ENCODE measurements around the gene CABLES1. TPM values are rescaled to one million over a fixed set of nuclear protein-coding genes. Genes with fewer than 3 reads are reported as not detected.

CABLES1 gene
- total and polyA plus RNA-seq, 2 donors from 2014 or later: 7.6 to 40.5 TPM

- DNase-seq: peak in 2 of 5 donors; percentile 32 to 88
- intact Hi-C loops (cut with DNase I): loop anchor here (10.0 kb wide), 1 partner anchor 53 kb away; no protein-coding TSS in a partner anchor
- Histone ChIP-seq H3K27me3 (ENCODE audit: control insufficient read depth, insufficient read depth, low read length) (no peaks in the 10 kb centered on the region), H3K9me3 (ENCODE audit: control insufficient read depth in 2 of 3, insufficient read depth in 1 of 3, low read length in 3 of 3) (no peaks in the 10 kb centered on the region), H3K4me3 (ENCODE audit: low read length in 3 of 3) (peak overlapping the region in 2 of 3 donors; percentile 18 to 43), H3K4me1 (ENCODE audit: control insufficient read depth in 2 of 3, insufficient read depth in 2 of 3, low read depth in 1 of 3, low read length in 3 of 3) (peaks cover 0 to 20% (median 19%) of the 10 kb centered on the region in 3 donors), H3K27ac (ENCODE audit: low read depth in 2 of 2, low read length in 2 of 2) (peak overlapping the region; percentile 81 to 89), H3K36me3 (ENCODE audit: control insufficient read depth in 2 of 3, insufficient read depth in 3 of 3, low read length in 3 of 3) (peaks cover 0 to 11% (median 0%) of the 10 kb centered on the region in 3 donors), H3K9ac (ENCODE audit: low read length in 3 of 3) (no peak overlapping the region)
- no peak for FAIRE-seq
- TF ChIP-seq CTCF (IDR thresholded peaks at IDR 0.05; ENCODE audit: borderline replicate concordance, extremely low read depth, insufficient read depth): no peak
Measured at GRCh38 chr18:23237524-23238151, 102.4 kb downstream of the CABLES1 start.

GRCh38 chr18:23238152-23238531 is 102.9 kb downstream of the CABLES1 start:
- peak overlapping the region in 1 of 3 donors; percentile 18 for H3K4me3 ChIP-seq (ENCODE audit: low read length in 3 of 3)
- intact Hi-C loops (cut with DNase I): loop anchor here (10.0 kb wide), 1 partner anchor 53 kb away; no protein-coding TSS in a partner anchor
- H3K9me3 ChIP-seq (ENCODE audit: control insufficient read depth in 2 of 3, insufficient read depth in 1 of 3, low read length in 3 of 3): no peaks in the 10 kb centered on the region
- peaks cover 0 to 11% (median 0%) of the 10 kb centered on the region in 3 donors for H3K36me3 ChIP-seq (ENCODE audit: control insufficient read depth in 2 of 3, insufficient read depth in 3 of 3, low read length in 3 of 3)
- H3K4me1 ChIP-seq (ENCODE audit: control insufficient read depth in 2 of 3, insufficient read depth in 2 of 3, low read depth in 1 of 3, low read length in 3 of 3): peaks cover 0 to 20% (median 19%) of the 10 kb centered on the region in 3 donors
- H3K9ac ChIP-seq (ENCODE audit: low read length in 3 of 3): peak overlapping the region in 1 of 3 donors; percentile 5
- peak overlapping the region; percentile 81 to 89 for H3K27ac ChIP-seq (ENCODE audit: low read depth in 2 of 2, low read length in 2 of 2)
- DNase-seq: no peak
- no peaks in the 10 kb centered on the region for H3K27me3 ChIP-seq (ENCODE audit: control insufficient read depth, insufficient read depth, low read length)
- no peak for TF ChIP-seq CTCF (IDR thresholded peaks at IDR 0.05; ENCODE audit: borderline replicate concordance, extremely low read depth, insufficient read depth)
- FAIRE-seq: no peak

GRCh38 chr18:23238651-23239349 is 103.5 kb downstream of the CABLES1 start:
- Histone ChIP-seq H3K4me1 (ENCODE audit: control insufficient read depth in 2 of 3, insufficient read depth in 2 of 3, low read depth in 1 of 3, low read length in 3 of 3) (peaks cover 0 to 20% (median 19%) of the 10 kb centered on the region in 3 donors), H3K9ac (ENCODE audit: low read length in 3 of 3) (peak overlapping the region in 2 of 3 donors; percentile 5 to 13), H3K9me3 (ENCODE audit: control insufficient read depth in 2 of 3, insufficient read depth in 1 of 3, low read length in 3 of 3) (no peaks in the 10 kb centered on the region), H3K36me3 (ENCODE audit: control insufficient read depth in 2 of 3, insufficient read depth in 3 of 3, low read length in 3 of 3) (peaks cover 0 to 11% (median 0%) of the 10 kb centered on the region in 3 donors), H3K4me3 (ENCODE audit: low read length in 3 of 3) (no peak overlapping the region), H3K27me3 (ENCODE audit: control insufficient read depth, insufficient read depth, low read length) (no peaks in the 10 kb centered on the region), H3K27ac (ENCODE audit: low read depth in 2 of 2, low read length in 2 of 2) (peak overlapping the region; percentile 81 to 89)
- intact Hi-C loops (cut with DNase I): loop anchor here (10.0 kb wide), 1 partner anchor 54 kb away; no protein-coding TSS in a partner anchor
- FAIRE-seq: no peak
- no peak for DNase-seq
- no peak for TF ChIP-seq CTCF (IDR thresholded peaks at IDR 0.05; ENCODE audit: borderline replicate concordance, extremely low read depth, insufficient read depth)

Measured in kidney (tissue), 14 donors.